Astrocyte (in vitro differentiated cells and primary cell): ENCODE results near the gene ZNRF1.

ENCODE experiments used
- CTCF ChIP-seq: IDR thresholded peaks from 2 replicates; pipeline ENCODE4 v1.5.1; 2011; ENCODE audit warnings: low read depth, mild to moderate bottlenecking, inconsistent platforms, low read length, moderate library complexity; ENCODE audit not compliant: insufficient read depth
- EZH2 ChIP-seq: IDR thresholded peaks from 2 replicates; pipeline ENCODE4 v1.6.1; 2012; ENCODE audit warnings: mild to moderate bottlenecking, low read length, inconsistent platforms; ENCODE audit not compliant: insufficient read depth

GRCh38 chr16:75064403-75065148, 65.8 kb downstream of the ZNRF1 start:
- TF ChIP-seq CTCF: no peak
- no peak for TF ChIP-seq EZH2
